Hepatocyte (in vitro differentiated cells): Measurements from ENCODE around the gene CFAP92.

Experiments
- EZH2 ChIP-seq: fragments of 200-600 bp; sonication (generic); IDR thresholded peaks from 2 replicates; pipeline ENCODE4 v1.6.1; 2016; ENCODE audit warnings: antibody characterized with exemption, mild to moderate bottlenecking, borderline replicate concordance
- EZH2phosphoT487 ChIP-seq: fragments of 200-600 bp; sonication (generic); IDR thresholded peaks from one replicate; pipeline ENCODE4 v1.6.1; 2018; ENCODE audit warnings: antibody characterized with exemption, mild to moderate bottlenecking, low read depth, moderate library complexity; ENCODE audit not compliant: unreplicated experiment, severe bottlenecking
- TF ChIP-seq, protein P1 (sequence below): fragments of 200-600 bp; sonication (generic); IDR thresholded peaks from 2 replicates; pipeline ENCODE4 v1.5.1; 2016; ENCODE audit warnings: antibody characterized with exemption, mild to moderate bottlenecking; ENCODE audit not compliant: poor library complexity

GRCh38 chr3:128995737-128996136 lies 1.9 kb upstream of the CFAP92 start:
- TF ChIP-seq, protein P1, sequence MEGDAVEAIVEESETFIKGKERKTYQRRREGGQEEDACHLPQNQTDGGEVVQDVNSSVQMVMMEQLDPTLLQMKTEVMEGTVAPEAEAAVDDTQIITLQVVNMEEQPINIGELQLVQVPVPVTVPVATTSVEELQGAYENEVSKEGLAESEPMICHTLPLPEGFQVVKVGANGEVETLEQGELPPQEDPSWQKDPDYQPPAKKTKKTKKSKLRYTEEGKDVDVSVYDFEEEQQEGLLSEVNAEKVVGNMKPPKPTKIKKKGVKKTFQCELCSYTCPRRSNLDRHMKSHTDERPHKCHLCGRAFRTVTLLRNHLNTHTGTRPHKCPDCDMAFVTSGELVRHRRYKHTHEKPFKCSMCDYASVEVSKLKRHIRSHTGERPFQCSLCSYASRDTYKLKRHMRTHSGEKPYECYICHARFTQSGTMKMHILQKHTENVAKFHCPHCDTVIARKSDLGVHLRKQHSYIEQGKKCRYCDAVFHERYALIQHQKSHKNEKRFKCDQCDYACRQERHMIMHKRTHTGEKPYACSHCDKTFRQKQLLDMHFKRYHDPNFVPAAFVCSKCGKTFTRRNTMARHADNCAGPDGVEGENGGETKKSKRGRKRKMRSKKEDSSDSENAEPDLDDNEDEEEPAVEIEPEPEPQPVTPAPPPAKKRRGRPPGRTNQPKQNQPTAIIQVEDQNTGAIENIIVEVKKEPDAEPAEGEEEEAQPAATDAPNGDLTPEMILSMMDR, result no peak
- no peak for TF ChIP-seq EZH2
- TF ChIP-seq EZH2phosphoT487, result no peak
